DOHH2 (cell line): ENCODE data around the gene EZH2.

Source experiments
- EZH2phosphoT487 ChIP-seq: fragments of 200-600 bp; sonication (generic); IDR thresholded peaks from 2 replicates; pipeline ENCODE4 v1.6.1; 2017; ENCODE audit warnings: borderline replicate concordance, mild to moderate bottlenecking, antibody characterized with exemption, low read length, moderate library complexity, mixed read lengths
- TF ChIP-seq, protein P1 (sequence below): fragments of 200-600 bp; sonication (generic); IDR thresholded peaks from one replicate; pipeline ENCODE4 v1.5.1; 2014; ENCODE audit warnings: antibody characterized with exemption, mild to moderate bottlenecking, low read depth, low read length; ENCODE audit not compliant: poor library complexity, severe bottlenecking

DNA sequence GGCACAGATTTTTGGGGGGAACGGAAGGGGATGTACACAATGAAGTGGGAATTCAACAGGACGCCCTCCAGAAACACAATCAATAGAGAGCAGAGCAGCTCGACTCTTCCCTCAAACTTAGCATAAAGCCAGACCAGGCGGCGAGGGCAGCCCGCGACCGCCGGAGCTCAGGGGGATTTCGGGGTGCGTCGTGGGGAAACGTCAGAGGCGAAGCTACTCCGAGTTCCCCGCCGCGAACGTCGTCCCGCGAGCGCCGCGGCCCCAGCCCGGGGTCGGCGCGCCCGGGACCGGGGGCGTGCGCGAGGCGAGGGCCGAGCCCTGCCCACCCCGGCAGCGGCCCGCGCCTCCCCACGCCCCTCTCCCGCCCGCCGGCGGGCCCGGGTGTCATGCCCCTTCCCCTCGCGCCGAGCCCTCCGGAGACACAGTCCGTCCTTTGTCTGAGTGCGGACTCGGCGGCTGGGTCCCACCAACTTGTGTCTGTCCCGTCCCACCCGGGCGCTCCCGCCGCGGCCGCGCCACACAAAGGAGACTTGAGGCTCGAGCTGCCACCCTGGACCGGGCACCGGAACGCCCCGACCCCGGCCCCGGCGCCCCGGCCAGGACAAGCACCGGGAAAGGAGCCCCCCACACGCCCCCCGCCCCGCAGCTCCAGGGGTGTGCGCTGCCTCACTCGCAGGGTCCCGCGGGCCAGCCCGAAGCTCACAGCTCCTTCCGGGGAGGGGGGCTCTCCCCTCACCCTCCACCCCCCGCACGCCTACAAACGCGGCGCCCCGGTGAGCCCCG, 634 bp downstream of the EZH2 start:
- TF ChIP-seq, protein P1, sequence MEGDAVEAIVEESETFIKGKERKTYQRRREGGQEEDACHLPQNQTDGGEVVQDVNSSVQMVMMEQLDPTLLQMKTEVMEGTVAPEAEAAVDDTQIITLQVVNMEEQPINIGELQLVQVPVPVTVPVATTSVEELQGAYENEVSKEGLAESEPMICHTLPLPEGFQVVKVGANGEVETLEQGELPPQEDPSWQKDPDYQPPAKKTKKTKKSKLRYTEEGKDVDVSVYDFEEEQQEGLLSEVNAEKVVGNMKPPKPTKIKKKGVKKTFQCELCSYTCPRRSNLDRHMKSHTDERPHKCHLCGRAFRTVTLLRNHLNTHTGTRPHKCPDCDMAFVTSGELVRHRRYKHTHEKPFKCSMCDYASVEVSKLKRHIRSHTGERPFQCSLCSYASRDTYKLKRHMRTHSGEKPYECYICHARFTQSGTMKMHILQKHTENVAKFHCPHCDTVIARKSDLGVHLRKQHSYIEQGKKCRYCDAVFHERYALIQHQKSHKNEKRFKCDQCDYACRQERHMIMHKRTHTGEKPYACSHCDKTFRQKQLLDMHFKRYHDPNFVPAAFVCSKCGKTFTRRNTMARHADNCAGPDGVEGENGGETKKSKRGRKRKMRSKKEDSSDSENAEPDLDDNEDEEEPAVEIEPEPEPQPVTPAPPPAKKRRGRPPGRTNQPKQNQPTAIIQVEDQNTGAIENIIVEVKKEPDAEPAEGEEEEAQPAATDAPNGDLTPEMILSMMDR = no peak
- no peak for TF ChIP-seq EZH2phosphoT487
